Ectodermal cell (in vitro differentiated cells): ENCODE measurements around the gene AUTS2.

Experiments
- H3K27ac ChIP-seq: 2 replicates; pipeline ENCODE4 v1.7.0; 2013; ENCODE audit warnings: mild to moderate bottlenecking, low read depth, low read length; ENCODE audit not compliant: insufficient read depth, poor library complexity, severe bottlenecking
- H3K27me3 ChIP-seq: 2 replicates; pipeline ENCODE4 v1.7.0; 2013; ENCODE audit warnings: mild to moderate bottlenecking, low read length; ENCODE audit not compliant: insufficient read depth, control insufficient read depth, poor library complexity, severe bottlenecking
- H3K36me3 ChIP-seq: one replicate; pipeline ENCODE4 v1.7.0; 2013; ENCODE audit warnings: low read length; ENCODE audit not compliant: control insufficient read depth, insufficient read depth
- H3K4me1 ChIP-seq: one replicate; pipeline ENCODE4 v1.7.0; 2013; ENCODE audit warnings: low read length; ENCODE audit not compliant: control insufficient read depth, insufficient read depth
- H3K4me3 ChIP-seq: 2 replicates; pipeline ENCODE4 v1.7.0; 2013; ENCODE audit warnings: low read depth, low read length, control low read depth; ENCODE audit not compliant: insufficient read depth
- H3K9me3 ChIP-seq: 2 replicates; pipeline ENCODE4 v1.7.0; 2013; ENCODE audit warnings: mild to moderate bottlenecking, low read length, moderate library complexity; ENCODE audit not compliant: control insufficient read depth
- WGBS, 2 experiments: methylation state at CpG; one replicate each; pipeline ENCODE4 v1.1.7; 2013; ENCODE audit warnings: missing lambda C conversion rate in 2 of 2; 5-methylcytosine and 5-hydroxymethylcytosine counted together

AUTS2 gene

GRCh38 chr7:69609541-69610373, 11.5 kb downstream of the AUTS2 start:
- Histone ChIP-seq H3K27me3 (peaks cover 100% of the 10 kb centered on the region), H3K36me3 (no peaks in the 10 kb centered on the region), H3K27ac (no peak overlapping the region), H3K9me3 (no peaks in the 10 kb centered on the region), H3K4me3 (no peak overlapping the region), H3K4me1 (peaks cover 3% of the 10 kb centered on the region)
- 74 to 75% methylated on average over 3 to 5 of the region's 5 CpGs for WGBS, 2 experiments

- Histone ChIP-seq H3K4me3 (no peak overlapping the region), H3K36me3 (no peaks in the 10 kb centered on the region), H3K9me3 (no peaks in the 10 kb centered on the region), H3K4me1 (peaks cover 3% of the 10 kb centered on the region), H3K27ac (no peak overlapping the region), H3K27me3 (peaks cover 100% of the 10 kb centered on the region)
- WGBS, 2 experiments = 38 to 44% methylated on average over 7 to 8 of the region's 8 CpGs
Observed at GRCh38 chr7:69610374-69611084, 12.3 kb downstream of the AUTS2 start.

GRCh38 chr7:69612981-69613380, 14.7 kb downstream of the AUTS2 start:
- H3K4me3 ChIP-seq = no peak overlapping the region
- 82 to 83% methylated on average over 3 of the region's 3 CpGs for WGBS, 2 experiments
- H3K9me3 ChIP-seq = no peaks in the 10 kb centered on the region
- no peak overlapping the region for H3K27ac ChIP-seq
- peaks cover 17% of the 10 kb centered on the region for H3K4me1 ChIP-seq
- peaks cover 100% of the 10 kb centered on the region for H3K27me3 ChIP-seq
- H3K36me3 ChIP-seq = no peaks in the 10 kb centered on the region

- Histone ChIP-seq H3K36me3 (no peaks in the 10 kb centered on the region), H3K27me3 (peaks cover 100% of the 10 kb centered on the region), H3K4me3 (no peak overlapping the region), H3K4me1 (peaks cover 17% of the 10 kb centered on the region), H3K9me3 (no peaks in the 10 kb centered on the region), H3K27ac (no peak overlapping the region)
- 39 to 50% methylated on average over 1 to 2 of the region's 2 CpGs for WGBS, 2 experiments
Observed at GRCh38 chr7:69613846-69614245, 15.6 kb downstream of the AUTS2 start.

DNA sequence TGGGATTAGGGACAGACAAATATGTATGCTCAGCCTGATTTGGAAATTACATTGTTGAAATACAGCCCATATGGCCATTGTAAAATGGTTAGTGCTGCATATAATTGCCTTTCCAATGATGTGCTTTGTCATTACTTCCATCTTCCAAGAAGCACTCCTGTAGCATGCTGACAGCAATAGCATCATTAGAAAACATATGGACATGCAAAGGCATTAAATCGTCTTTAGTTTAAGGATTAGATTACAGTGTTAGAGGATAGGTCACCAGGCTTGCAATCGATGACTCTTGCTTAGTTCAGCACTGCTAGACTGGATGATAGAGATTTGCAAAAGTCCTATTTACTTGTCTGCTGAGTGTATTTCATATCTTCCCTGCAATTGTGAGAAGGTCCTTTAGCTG, 17.4 kb downstream of the AUTS2 start:
- Histone ChIP-seq H3K4me1 (peaks cover 28% of the 10 kb centered on the region), H3K27ac (no peak overlapping the region), H3K9me3 (no peaks in the 10 kb centered on the region), H3K36me3 (no peaks in the 10 kb centered on the region), H3K27me3 (peaks cover 100% of the 10 kb centered on the region), H3K4me3 (no peak overlapping the region)
- WGBS, 2 experiments = 89 to 97% methylated on average over 2 of the region's 2 CpGs

DNA sequence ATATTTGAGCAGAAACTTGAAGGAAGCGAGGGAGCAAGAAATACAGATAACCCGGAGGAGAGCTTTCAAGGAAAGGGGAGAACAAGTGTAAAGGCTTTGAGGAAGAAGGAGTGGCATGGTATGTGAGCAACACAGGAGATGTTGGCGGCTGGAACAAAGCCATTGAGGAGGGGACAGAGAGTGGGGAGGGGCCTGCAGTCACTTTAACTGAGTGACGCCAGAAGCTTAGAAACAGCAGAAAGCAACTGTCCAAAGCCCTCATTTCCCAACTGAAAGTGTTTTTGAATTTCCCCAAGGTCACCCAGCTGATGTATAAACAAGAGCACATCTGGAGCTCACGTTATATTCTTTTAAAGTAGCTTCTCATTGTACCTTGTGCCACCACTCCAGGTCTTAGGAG, 19.1 kb downstream of the AUTS2 start:
- Histone ChIP-seq H3K4me1 (peaks cover 39% of the 10 kb centered on the region), H3K27me3 (peaks cover 100% of the 10 kb centered on the region)
- WGBS, 2 experiments = 34 to 36% methylated on average over 5 of the region's 5 CpGs

GRCh38 chr7:69619054-69619453, 20.8 kb downstream of the AUTS2 start:
- Histone ChIP-seq H3K36me3 (no peaks in the 10 kb centered on the region), H3K4me3 (no peak overlapping the region), H3K27ac (no peak overlapping the region), H3K9me3 (no peaks in the 10 kb centered on the region), H3K4me1 (peaks cover 37% of the 10 kb centered on the region), H3K27me3 (peaks cover 100% of the 10 kb centered on the region)
- no CpG with 5 or more reads among the region's 1 CpG for WGBS, 2 experiments

More for the DNA sequence above, 19.1 kb downstream of the AUTS2 start:
- no peaks in the 10 kb centered on the region for H3K36me3 ChIP-seq
- no peak overlapping the region for H3K27ac ChIP-seq
- no peaks in the 10 kb centered on the region for H3K9me3 ChIP-seq
- H3K4me3 ChIP-seq = no peak overlapping the region

DNA sequence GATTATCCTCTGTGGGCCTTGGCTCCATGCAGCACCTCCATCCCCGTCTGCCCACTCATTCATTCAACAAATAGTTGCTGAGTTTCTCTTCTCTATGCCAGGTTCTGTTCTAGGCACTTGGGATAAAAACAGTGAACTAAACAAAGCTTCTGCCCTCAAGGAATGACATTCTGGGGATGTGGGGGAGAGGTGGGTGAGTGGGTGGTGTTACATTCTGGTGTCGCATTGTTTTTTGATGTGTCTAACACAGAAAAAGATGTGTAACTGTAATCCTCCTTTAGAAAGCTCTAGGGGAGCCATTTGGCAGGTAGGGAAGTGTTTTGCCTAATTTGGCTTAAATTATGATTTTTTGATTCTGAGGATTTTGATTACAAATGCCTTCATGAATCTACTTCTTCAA, 21.4 kb downstream of the AUTS2 start:
- WGBS, 2 experiments = 81 to 83% methylated on average over 2 of the region's 2 CpGs
- Histone ChIP-seq H3K27ac (no peak overlapping the region), H3K9me3 (no peaks in the 10 kb centered on the region), H3K36me3 (no peaks in the 10 kb centered on the region), H3K4me3 (no peak overlapping the region), H3K27me3 (peaks cover 100% of the 10 kb centered on the region), H3K4me1 (peaks cover 37% of the 10 kb centered on the region)

GRCh38 chr7:69620063-69620462, 21.8 kb downstream of the AUTS2 start:
- H3K27ac ChIP-seq = no peak overlapping the region
- peaks cover 100% of the 10 kb centered on the region for H3K27me3 ChIP-seq
- no peaks in the 10 kb centered on the region for H3K36me3 ChIP-seq
- H3K9me3 ChIP-seq = no peaks in the 10 kb centered on the region
- peaks cover 37% of the 10 kb centered on the region for H3K4me1 ChIP-seq
- WGBS, 2 experiments = 50 to 56% methylated on average over 4 of the region's 4 CpGs
- H3K4me3 ChIP-seq = no peak overlapping the region

DNA sequence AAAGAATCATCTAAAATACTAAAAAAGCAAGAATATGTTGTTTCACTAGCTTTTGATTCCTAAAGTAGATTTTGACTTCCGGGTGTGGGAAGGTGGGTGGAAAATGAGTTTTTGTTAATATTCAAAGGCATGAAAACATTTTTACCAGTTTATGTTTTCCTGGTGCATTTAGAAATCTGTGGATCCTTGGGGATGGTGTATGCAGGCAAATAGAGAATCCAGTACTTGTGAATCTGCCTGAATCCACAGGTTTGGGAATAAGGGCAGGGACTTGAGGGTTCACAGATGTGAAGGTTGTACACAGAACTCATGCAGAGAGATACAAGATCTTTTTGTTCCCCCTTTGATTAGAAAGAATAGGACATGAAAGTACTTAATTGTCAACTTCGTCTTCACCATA, 22.4 kb downstream of the AUTS2 start:
- H3K4me3 ChIP-seq = no peak overlapping the region
- no peak overlapping the region for H3K27ac ChIP-seq
- peaks cover 37% of the 10 kb centered on the region for H3K4me1 ChIP-seq
- peaks cover 99% of the 10 kb centered on the region for H3K27me3 ChIP-seq
- no peaks in the 10 kb centered on the region for H3K36me3 ChIP-seq
- WGBS, 2 experiments = 55 to 80% methylated on average over 1 to 2 of the region's 2 CpGs
- H3K9me3 ChIP-seq = no peaks in the 10 kb centered on the region
